Stimulated activated CD8-positive, alpha-beta memory T cell treated with anti-CD3 and anti-CD28 coated beads, Interleukin-15, amount 100 ng/mL, for 24 hours (primary cell): ENCODE results near the gene CALU.

Experiments used
- DNase-seq: peaks from one replicate; pipeline ENCODE4 v3.0.0-alpha.2; 2020; ENCODE audit warnings: low read depth

Gene CALU

DNA sequence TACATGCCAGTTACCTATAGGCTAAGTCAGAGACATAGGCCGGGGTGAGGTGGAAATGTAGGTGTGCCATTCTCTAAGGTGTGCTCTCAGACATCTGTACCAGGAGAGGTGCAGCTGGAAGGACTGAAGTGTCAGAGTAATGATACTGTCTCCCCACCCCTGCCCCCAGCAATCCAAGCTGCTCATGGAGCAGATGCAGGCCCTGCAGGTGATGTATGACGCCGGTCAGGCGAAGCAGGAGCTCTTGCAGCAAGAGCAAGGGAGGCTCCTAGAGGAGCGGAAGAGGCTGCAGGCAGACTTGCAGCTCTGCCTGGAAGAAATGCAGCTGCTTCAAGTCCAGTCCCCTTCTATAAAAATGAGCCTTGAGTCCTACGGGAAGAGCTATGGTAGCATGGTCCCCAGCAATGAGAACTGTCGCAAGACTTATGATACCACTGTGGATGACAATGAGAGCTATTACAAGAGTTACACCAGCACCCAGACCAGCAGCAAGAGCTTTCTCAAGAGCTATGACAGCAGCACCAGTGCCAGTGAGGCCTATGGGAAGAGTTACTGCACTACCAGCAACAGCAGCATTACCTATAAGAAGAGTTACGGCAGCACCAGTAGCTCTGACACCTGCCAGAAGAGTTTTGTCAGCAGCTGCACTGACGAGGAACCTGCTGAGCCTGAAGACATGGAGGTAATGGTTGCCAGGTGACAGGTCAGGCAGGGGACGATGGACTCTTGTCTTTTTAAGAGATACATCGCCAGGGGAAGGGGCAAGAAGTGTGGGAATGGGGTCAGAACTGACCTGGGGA is 72.7 kb downstream of the CALU start:
- DNase-seq = no peak

DNA sequence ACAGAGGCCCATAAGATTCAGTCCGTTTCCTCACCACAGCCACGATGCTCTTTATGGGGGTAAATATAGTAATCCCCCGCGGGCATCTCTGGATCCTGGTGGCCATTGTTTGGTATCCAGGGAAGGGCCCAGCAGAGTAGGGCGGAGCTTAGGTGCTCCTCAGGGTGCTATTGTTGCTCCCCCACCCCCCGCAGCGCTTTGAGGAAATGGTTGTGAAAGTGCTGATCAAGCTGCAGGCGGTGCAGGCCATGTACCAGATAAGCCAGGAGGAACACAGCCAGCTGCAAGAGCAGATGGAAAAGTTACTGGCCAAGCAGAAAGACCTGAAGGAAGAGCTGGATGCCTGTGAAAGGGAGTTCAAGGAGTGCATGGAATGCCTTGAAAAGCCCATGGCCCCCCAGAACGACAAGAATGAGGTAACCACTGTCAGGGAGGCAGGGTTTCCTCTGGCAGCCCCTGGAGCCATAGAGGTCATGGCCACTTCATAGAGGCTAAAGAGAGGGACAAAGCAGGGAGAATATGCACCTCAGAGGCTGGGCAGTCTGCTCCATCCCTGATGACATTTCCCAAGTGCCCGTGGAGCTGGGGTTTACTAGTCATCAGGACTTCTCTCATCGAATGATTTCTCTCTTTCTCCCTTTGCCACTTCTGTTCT is 73.5 kb downstream of the CALU start:
- no peak for DNase-seq

DNA sequence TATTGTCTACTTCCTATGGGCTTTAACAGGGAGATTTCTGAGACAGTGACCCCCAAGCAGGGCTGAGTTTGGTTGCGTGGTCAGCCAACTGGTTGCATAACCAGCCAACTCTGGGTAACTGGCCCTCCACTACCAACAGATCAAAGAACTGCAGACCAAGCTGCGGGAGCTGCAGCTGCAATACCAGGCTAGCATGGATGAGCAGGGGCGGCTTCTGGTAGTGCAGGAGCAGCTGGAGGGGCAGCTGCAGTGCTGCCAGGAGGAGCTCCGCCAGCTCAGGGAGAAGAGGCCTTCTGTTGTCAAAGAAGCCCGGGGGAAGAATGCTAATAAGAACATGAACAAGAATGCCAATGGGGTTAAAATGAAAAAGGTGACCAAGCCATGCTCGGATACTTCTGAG is 75.3 kb downstream of the CALU start:
- DNase-seq = no peak

DNA sequence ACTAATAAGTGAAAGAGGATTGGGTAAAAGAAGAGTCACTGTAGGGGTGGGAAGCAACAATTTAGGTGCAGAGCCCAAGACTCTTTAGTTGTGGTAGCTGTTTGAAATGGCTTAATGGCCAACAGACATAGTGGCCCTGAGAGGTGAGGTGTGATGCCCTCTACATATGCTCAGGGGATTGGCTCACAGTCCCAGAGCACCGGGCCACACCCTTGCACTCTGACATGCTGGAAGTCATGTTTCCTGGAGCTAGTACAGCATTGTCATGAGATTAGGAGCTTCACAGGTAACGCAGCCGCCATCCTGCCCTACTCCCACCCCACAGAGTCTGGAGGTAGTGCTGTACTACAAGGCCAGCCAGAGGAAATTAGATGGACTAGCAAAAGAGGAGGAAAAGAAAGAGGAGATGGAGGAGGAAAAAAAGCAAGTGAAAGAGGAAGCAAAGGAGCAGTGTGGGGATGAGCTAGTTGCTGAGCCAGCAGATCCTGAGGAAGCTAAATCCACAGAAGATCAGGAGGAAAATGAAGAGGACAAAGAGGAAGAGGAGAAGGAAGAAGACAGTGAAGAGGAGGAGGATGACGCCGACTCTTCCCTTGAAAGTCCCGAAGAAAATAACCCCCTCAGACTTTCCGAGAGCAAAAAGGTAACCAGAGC is 76.3 kb downstream of the CALU start:
- DNase-seq = no peak

DNA sequence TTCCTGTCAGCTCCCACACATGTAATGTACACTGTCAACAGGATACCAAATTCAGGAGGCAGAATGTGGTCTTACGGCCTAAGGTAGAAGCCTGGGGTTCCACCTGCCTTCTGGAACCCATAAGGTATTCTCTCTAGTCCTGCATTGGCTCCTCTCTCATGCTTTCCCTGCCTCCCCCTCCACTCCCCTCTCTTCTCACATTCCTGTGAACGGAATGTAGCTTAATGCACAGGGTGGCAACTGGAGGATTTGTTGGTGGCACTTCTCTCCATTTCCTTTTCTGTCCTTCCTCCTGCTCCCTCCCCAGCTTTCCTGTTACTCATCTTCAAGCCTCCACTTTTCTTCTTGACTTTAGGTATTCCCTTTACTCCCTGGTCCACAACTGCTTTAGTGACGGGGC is 79.5 kb downstream of the CALU start:
- DNase-seq = no peak
